ENCODE measurements around the gene KCNN3.

KCNN3 gene

DNA sequence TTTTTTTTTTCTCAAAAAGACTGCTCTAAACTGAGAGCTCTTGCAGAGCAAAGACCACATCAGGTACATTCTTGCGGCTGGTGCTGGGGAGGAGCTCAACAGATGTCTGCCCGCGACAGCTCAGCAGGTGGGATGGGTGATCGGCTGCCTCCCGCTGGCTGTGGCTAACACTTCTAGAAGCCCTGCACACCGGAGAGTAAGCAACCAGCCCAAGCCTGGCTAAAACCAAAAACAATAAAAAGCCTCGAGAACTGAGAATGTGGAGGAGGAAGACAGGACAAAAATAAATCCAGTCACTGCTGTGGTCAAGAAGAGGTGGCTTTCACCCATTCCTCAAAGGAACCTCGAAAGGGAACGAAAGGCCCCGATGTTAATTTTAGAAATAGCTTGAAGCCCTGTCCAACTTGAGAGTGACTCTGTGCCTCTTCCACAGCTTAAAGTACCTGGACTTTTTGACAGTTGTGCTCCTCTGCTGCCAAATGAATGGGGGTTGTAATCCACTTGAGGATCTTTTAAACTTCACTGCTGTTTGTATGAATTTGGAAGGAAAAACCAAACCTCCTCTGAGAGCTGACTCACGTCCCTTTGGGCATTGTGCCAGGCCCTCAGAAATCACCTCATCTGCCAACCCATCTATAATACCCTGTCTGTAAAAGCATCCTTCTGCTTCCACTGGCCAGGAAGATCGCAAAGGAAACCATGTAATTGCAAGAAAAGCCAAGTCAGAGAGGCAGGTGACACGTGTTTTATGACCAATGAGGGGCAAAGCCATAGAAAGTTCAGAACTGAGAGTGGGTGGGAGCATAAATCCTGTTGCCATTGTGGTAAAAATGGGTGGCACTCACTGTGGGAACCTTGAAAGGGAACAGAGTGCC is 78.6 kb downstream of the KCNN3 start:
- no peak for DNase-seq (ENCODE audit: low read depth)

GRCh38 chr1:154788886-154789285 is 81.2 kb downstream of the KCNN3 start:
- DNase-seq (ENCODE audit: low read depth) = no peak

DNA sequence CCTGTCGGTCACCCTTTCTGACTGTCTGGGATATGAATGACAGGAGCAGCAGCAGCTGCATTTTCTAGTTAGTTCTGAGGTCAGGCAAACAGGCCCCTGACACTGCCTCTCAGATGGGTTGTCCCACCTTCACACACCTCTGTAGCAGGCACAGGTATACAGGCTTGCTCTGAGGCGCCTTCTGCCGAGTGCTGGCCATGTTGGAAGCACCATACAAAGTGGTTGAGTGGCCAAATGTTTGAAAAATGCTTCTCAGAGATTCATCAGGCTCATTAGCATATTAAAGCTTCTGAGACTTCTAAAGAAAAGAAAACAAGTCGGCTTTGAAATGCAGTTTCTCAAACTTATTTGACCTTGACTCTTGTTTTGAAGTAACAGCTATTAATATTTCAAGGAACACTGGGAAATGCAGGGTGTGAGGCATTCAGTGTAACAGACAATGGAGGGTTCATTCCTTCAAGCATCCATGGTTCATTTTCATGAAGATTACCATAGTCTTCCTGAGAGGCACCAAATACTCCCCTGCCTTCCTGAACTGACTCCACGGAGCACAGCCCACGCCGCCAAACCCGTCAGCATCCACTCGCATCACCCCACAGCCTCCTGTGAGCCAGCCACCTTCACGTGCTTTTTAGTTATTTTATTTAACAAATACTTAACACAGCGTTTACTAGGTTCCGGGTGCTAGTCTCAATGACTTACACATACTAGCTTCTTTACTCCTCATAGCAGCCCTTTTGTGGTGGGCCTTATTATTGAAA is 81.8 kb downstream of the KCNN3 start:
- DNase-seq (ENCODE audit: low read depth) = no peak

DNA sequence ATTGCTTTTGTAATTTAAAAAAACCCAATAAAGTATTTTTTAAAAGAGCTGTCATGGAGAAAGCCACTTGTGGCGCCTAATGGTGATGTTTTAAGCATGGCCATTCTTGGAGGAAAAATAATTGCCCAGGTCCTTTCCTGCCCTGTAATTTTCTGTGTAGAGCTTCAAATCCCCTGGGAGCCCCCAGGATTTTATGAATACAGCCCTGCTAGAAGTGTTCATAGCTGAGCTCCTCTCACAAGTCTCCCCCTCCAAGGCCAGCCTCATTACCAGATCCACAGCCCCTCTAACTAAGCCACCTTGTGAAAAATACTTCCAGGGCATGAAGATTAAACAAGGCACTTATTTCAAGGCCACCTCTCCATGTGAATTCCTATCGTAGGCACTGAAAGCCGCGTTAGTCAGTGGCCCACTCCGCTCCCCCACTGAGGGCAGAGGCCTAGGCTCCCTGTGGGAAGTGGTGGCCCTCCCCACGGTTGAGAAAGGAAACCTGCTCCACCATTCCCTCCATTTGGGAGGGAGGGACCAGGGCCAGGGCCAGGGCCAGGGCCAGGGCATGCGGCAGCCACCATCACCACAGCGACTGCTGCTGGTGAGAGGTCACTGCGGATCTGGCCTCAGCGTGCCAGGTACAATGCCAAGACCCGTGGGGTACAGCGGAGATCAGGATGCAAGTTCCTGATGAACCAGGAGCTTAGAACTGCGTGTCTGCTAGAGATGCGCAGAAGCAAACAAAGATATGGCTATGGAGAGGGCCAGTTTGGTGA is 83.1 kb downstream of the KCNN3 start:
- DNase-seq (ENCODE audit: low read depth) = no peak

DNA sequence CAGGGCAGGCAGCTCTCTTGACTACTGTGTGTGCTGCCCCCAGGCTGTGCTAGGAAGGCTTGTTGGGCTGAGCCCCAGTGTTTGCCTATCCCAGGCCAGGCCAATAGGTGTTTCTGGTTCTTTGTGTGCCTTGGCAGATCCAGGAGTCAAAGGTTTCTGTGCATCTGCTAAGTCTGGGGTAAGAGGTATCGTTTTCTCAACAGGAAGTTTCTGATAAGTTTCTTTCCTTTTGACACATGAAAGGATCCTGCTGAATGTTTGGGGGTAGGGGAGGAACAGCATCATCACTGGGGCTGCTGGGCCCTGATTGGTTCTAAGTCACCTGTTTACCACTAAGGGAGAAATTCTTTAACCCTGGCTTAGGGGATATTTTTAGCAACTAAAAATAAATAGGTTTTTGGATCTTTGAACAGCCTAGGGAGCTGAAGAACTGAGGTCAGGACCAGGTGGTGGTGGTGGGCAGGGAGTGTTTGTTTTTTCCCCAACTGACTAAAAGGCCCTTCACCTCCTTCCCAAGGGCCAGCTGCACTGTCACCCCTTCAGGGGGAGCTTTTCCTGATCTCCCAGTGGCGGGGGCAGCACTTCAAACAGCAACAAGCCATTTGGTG is 85.1 kb downstream of the KCNN3 start:
- DNase-seq (ENCODE audit: low read depth) = no peak

DNA sequence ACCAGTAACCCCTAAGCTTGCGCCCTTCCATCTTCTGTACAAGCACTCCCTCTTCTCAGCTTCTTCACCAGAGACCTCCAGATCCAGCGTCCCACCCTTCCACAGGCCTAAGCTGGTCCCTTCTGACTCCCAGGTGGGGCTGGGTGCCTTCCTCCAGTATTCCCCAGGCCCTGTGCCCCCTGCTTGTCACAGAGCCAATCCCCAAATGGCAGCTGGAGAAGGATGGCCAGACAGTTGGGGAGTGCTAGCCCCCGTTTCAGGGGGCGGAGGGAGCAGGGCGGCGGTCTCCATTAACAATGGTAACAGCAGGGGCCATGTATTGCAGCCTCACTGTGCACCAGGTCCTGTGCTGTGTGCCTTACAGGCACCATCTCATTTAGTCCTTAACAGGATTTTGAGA is 85.7 kb downstream of the KCNN3 start:
- no peak for DNase-seq (ENCODE audit: low read depth)

GRCh38 chr1:154783976-154784375 is 86.1 kb downstream of the KCNN3 start:
- no peak for DNase-seq (ENCODE audit: low read depth)

DNA sequence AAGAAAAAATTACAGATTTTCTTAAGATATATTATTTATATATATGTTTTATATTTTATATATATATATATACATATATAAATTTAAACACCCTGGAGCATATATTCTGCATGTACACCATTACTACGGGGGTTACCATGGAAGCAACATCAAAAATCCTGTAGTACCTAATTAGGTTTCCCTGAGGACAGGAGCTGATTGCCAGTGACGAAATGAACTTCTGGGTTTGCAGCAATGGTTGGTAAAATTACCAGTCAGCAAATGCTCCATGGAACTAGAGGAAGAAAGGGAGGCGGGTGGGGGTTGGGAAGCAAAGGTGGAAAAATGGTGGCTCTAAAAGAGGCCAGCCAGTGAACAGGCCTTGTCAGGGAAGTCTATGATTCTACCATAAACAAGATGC is 89.5 kb downstream of the KCNN3 start:
- no peak for DNase-seq (ENCODE audit: low read depth)

DNA sequence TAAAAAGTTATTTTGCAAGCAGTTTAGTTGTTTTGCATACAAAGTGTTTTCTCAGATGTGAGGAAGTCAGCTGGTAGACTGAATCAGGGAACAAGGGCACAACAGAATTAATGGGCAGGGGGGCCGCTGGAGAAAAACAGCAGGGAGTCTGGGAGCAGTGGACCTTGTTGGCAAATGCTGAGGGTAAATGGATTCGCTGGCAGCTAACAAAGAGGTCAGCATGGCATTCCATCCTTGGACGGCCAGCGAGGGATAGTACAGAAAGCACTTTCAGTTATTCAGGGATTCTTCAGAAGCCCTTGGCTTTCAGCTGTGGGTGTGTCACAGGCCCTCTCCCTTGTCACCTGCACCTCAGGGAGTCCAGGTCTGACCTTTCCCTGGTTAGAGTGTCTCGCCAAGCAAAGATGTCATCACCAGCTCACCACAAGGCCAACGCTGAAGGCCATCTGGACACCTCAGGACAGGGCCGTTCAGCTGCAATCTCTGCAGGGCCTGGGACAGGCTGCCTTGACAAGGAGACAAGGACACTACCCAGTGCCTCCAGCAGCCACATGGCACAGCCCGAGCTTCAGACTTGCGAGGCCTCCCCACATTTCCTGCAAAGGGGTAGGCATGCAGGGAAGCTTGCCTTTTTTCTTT is 90.4 kb downstream of the KCNN3 start:
- DNase-seq (ENCODE audit: low read depth) = no peak

DNA sequence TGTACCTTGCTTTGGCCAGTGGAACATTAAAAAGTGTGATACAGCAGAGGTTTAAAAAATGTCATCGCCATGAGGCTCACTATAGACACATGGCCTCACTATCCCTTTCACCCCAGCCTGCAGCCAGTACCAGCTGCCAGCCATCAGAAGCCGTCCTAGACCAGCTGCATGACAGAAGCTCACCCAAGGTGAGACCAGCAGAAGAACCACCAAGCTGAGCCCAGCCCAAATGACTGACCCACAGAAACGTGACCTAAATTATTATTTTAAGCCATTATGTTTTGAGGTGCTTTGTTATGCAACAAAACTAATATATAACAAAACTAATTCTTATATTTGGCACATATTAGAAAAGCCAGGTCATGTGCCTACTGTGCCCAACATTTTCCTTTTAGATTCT is 91.1 kb downstream of the KCNN3 start:
- no peak for DNase-seq (ENCODE audit: low read depth)

GRCh38 chr1:154778275-154778674 is 91.8 kb downstream of the KCNN3 start:
- DNase-seq (ENCODE audit: low read depth) = no peak

GRCh38 chr1:154777781-154778180 is 92.3 kb downstream of the KCNN3 start:
- no peak for DNase-seq (ENCODE audit: low read depth)

DNA sequence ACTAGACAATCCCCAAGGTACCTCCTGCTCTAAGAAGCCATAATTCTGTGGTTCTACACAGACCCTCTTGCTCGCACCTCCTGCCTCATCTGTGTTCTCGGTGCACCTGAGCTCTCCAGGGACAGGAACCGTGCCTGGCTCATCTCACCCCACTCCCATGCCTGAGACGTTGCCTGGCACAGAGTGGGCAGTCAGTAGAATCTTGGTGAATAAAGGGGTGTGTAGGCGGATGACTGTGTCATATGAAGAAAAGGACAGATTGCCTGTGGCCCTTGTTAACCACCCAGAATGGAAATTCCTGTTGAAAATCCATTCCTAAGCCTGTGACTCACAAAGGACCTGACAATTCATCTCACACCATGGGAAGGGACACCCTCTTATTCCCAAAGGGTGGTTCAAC is 92.9 kb downstream of the KCNN3 start:
- no peak for DNase-seq (ENCODE audit: low read depth)

DNA sequence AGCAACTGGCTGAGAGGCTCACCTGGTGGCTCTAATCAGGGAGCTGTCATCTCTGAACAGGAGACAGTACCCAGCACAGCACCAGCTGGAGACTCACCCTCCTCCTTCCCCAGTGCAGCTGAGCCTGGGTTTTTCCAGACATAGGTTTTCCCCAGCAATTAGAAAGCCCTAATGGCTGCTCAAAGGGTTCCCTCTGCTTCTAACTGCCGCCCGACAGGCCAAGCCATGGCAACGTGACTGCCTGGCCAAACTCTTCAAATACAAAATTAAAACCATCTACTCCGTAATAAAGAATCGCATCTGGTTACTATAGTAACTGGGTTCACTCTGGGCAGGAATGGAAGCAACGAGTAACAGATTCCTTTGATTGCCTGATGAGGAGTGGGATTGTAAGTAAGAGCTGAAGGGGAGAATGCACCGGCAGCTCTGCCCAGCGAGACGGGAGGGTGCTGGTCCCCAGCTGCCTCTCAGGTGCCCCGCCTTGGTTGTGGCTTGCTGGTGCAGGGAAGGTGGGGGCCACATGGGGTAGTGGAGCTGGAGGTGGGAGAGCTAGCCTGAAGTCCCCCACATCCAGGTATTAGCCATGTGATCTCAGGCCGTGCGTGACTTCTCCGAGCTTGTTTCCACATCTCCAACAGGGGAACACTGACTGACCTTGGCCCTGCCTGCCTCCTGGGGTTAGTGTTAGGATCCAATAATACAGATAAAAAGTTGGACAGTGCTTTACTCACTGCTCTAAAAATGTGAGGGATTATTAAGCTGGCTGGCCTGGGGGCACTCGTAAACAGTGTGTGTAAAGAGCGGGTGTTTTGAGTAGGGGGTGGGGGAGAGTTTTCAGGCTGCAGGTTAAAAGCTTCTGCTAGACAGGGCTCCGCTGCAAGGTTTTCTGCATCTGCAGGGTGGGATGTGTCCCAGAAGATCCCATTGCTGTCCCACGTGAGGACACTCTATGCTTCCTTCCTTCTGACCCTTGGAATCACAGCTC is 94.2 kb downstream of the KCNN3 start:
- no peak for DNase-seq (ENCODE audit: low read depth)

- DNase-seq (ENCODE audit: low read depth) = no peak
Observed at GRCh38 chr1:154774175-154774855, 95.8 kb downstream of the KCNN3 start.

DNA sequence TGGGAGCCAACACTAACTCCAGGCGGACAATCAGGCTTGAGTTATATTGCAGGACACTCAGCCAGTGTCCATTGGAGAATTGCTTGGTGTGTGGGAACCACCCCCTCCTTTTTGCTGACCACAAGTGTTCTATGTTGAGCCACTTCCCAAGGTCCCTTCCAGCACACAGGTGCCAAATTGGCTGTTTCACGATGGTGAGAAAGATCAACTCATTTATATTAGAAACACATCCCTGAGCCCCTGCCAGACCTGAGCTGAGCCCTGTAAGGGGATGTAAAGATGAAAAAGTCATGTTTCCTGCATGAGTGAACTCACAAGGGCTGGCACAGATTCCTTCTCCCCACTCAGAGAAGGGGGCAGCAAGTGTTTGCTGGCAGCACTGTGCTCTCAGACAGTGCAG is 96.5 kb downstream of the KCNN3 start:
- no peak for DNase-seq (ENCODE audit: low read depth)

DNA sequence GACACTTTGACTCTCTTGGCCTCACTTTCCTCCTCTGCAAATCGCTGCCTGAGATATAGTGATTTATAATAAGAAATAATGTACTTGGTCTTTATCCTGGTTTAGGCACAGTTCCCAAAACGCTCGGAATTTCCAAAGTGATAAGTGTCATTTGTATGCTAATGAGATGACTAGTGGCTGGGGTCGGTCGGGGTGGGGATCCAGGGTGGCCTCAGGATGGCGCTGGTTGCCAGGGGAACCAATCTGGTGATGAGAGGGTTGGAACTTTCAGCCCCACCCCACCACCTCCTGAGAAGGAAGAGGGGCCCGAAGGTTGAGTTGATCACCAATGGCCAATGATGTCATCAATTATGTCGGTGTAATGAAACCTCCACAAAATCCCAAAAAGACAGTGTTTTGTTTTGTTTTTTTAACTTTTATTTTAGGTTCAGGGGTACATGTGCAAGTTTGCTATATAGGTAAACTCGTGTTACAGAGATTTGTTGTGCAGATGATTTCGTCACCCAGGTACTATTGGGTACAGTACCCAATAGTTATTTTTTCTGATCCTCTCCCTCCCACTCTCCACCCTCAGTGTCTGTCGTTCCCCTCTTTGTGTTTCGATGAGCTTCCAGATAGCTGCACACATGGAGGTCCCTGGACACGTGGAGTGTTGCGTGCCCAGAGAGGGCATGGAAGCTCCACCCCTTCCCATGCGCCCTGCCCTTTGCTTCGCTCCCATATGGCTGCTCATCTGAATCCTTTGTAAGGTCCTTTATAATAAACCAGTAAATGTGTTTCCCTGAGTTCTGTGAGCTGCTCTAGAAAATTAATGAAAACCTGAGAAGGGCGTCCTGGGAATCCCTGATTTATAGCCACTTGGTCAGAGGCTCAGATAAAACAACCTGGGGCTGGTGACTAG is 97.2 kb downstream of the KCNN3 start:
- no peak for DNase-seq (ENCODE audit: low read depth)

GRCh38 chr1:154772056-154772455 is 98.0 kb downstream of the KCNN3 start:
- no peak for DNase-seq (ENCODE audit: low read depth)

Data from non-pigmented ciliary epithelial cell (primary cell).